ENCODE data around the gene CDK11A. TPM values are rescaled to one million over a fixed set of nuclear protein-coding genes. Genes with fewer than 3 reads are reported as not detected.
"Not testable (repeated sequence)": the region's sequence is repeated elsewhere in the genome, so short reads cannot be mapped to it uniquely, and the experiment has no call there.

The CDK11A gene
- total RNA-seq: 16.7 TPM

- not testable (repeated sequence) for H3K27me3 ChIP-seq (ENCODE audit: control insufficient read depth in 3 of 3, insufficient read depth in 3 of 3, low read length in 3 of 3); H3K9me3 ChIP-seq (ENCODE audit: control insufficient read depth in 3 of 3, low read length in 3 of 3)
- peak within 1 kb of the TSS; percentile 38 to 78 (median 78) for H3K4me3 ChIP-seq (ENCODE audit: low read length in 3 of 3)
- H3K36me3 ChIP-seq (ENCODE audit: control insufficient read depth in 3 of 3, insufficient read depth in 3 of 3, low read length in 3 of 3): peaks cover 6 to 11% (median 9%) of the 10 kb centered on the region in 3 donors
- peaks cover 0 to 20% (median 17%) of the 10 kb centered on the region in 3 donors for H3K4me1 ChIP-seq (ENCODE audit: control insufficient read depth in 3 of 3, insufficient read depth in 3 of 3, low read length in 3 of 3)
- peak within 1 kb of the TSS; percentile 77 for H3K27ac ChIP-seq (ENCODE audit: low read depth, low read length)
- peak within 1 kb of the TSS in 2 of 3 donors; percentile 79 to 83 for H3K9ac ChIP-seq (ENCODE audit: low read depth in 1 of 3, low read length in 3 of 3)
Measured at GRCh38 chr1:1724035-1724864, at the start of gene CDK11A. CDK11A (minus strand) TSS chr1:1724357; CDS start chr1:1722818, 1,539 bp downstream.

DNA sequence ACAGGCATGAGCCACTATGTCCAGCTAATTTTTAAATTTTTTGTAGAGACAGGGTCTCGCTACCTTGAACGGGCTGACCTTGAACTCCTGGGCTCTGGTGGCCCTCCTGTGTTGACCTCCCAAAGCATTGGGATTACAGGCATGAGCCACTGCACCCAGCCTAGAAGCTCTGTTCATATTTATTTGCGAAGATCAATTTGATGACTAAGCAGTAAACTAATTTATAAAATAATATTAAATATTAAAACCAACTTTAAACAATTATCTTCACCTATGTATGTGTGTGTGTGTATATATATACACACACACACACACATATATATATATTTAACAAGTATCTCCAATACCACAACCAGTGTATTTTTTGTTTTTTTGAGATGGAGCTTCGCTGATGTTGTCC is 49.7 kb upstream of the CDK11A start:
- Histone ChIP-seq H3K9ac (ENCODE audit: low read depth in 1 of 3, low read length in 3 of 3) (no peak overlapping the region), H3K27me3 (ENCODE audit: control insufficient read depth in 3 of 3, insufficient read depth in 3 of 3, low read length in 3 of 3) (no peaks in the 10 kb centered on the region), H3K4me1 (ENCODE audit: control insufficient read depth in 3 of 3, insufficient read depth in 3 of 3, low read length in 3 of 3) (peaks cover 20 to 28% (median 22%) of the 10 kb centered on the region in 3 donors), H3K36me3 (ENCODE audit: control insufficient read depth in 3 of 3, insufficient read depth in 3 of 3, low read length in 3 of 3) (peaks cover 3 to 9% (median 6%) of the 10 kb centered on the region in 3 donors), H3K27ac (ENCODE audit: low read depth, low read length) (no peak overlapping the region), H3K4me3 (ENCODE audit: low read length in 3 of 3) (no peak overlapping the region), H3K9me3 (ENCODE audit: control insufficient read depth in 3 of 3, low read length in 3 of 3) (peaks cover 0 to 3% (median 0%) of the 10 kb centered on the region in 3 donors)

DNA sequence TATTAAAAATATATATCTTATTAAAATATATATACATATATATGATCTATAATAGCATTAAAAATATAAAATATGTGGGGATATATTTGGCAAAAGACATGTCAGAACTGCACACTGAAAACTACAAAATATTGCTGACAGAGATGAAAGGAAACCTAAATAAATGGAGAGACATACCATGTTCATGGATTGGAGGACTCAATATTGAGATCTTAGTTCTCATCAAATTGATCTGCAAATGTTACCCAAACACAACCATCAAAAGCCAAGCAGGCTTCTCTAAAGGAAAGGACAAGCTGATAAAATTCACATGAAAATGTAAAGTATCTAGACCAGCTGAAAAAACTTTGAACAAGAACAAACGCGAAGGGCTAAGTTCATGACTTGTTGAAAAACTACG is 46.9 kb upstream of the CDK11A start:
- no peak overlapping the region for H3K4me3 ChIP-seq (ENCODE audit: low read length in 3 of 3)
- H3K36me3 ChIP-seq (ENCODE audit: control insufficient read depth in 3 of 3, insufficient read depth in 3 of 3, low read length in 3 of 3): peaks cover 6 to 13% (median 6%) of the 10 kb centered on the region in 3 donors
- H3K27ac ChIP-seq (ENCODE audit: low read depth, low read length): no peak overlapping the region
- H3K27me3 ChIP-seq (ENCODE audit: control insufficient read depth in 3 of 3, insufficient read depth in 3 of 3, low read length in 3 of 3): no peaks in the 10 kb centered on the region
- peaks cover 0 to 3% (median 0%) of the 10 kb centered on the region in 3 donors for H3K9me3 ChIP-seq (ENCODE audit: control insufficient read depth in 3 of 3, low read length in 3 of 3)
- no peak overlapping the region for H3K9ac ChIP-seq (ENCODE audit: low read depth in 1 of 3, low read length in 3 of 3)
- peaks cover 9 to 12% (median 11%) of the 10 kb centered on the region in 3 donors for H3K4me1 ChIP-seq (ENCODE audit: control insufficient read depth in 3 of 3, insufficient read depth in 3 of 3, low read length in 3 of 3)

DNA sequence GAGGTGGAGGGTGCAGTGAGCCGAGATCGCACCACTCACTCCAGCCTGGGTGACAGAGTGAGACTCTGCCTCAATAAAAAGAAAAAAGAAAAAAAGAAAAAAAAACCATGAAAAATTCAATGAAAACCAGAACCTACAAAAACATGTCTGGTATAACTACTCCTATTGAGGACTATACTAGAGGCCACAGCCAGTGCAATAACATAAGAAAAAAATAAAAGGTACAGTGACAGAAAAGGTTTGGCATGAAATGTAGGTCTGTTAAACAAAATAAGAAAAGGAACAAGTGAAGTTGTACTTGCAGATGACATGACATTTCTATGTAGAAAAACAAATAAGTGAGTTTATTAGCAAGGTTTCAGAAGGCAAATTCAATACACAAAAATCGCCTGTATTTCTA is 45.9 kb upstream of the CDK11A start:
- no peak overlapping the region for H3K9ac ChIP-seq (ENCODE audit: low read depth in 1 of 3, low read length in 3 of 3)
- peaks cover 0 to 3% (median 0%) of the 10 kb centered on the region in 3 donors for H3K9me3 ChIP-seq (ENCODE audit: control insufficient read depth in 3 of 3, low read length in 3 of 3)
- H3K4me1 ChIP-seq (ENCODE audit: control insufficient read depth in 3 of 3, insufficient read depth in 3 of 3, low read length in 3 of 3): peaks cover 0 to 2% (median 2%) of the 10 kb centered on the region in 3 donors
- no peaks in the 10 kb centered on the region for H3K27me3 ChIP-seq (ENCODE audit: control insufficient read depth in 3 of 3, insufficient read depth in 3 of 3, low read length in 3 of 3)
- no peak overlapping the region for H3K27ac ChIP-seq (ENCODE audit: low read depth, low read length)
- no peak overlapping the region for H3K4me3 ChIP-seq (ENCODE audit: low read length in 3 of 3)
- H3K36me3 ChIP-seq (ENCODE audit: control insufficient read depth in 3 of 3, insufficient read depth in 3 of 3, low read length in 3 of 3): peaks cover 6 to 13% (median 6%) of the 10 kb centered on the region in 3 donors

- Histone ChIP-seq H3K4me3 (ENCODE audit: low read length in 3 of 3) (no peak overlapping the region), H3K4me1 (ENCODE audit: control insufficient read depth in 3 of 3, insufficient read depth in 3 of 3, low read length in 3 of 3) (no peaks in the 10 kb centered on the region), H3K36me3 (ENCODE audit: control insufficient read depth in 3 of 3, insufficient read depth in 3 of 3, low read length in 3 of 3) (peaks cover 14 to 26% (median 17%) of the 10 kb centered on the region in 3 donors), H3K27me3 (ENCODE audit: control insufficient read depth in 3 of 3, insufficient read depth in 3 of 3, low read length in 3 of 3) (no peaks in the 10 kb centered on the region), H3K9me3 (ENCODE audit: control insufficient read depth in 3 of 3, low read length in 3 of 3) (peaks cover 0 to 3% (median 0%) of the 10 kb centered on the region in 3 donors), H3K27ac (ENCODE audit: low read depth, low read length) (no peak overlapping the region), H3K9ac (ENCODE audit: low read depth in 1 of 3, low read length in 3 of 3) (no peak overlapping the region)
Measured at GRCh38 chr1:1768249-1768992, 44.3 kb upstream of the CDK11A start.

DNA sequence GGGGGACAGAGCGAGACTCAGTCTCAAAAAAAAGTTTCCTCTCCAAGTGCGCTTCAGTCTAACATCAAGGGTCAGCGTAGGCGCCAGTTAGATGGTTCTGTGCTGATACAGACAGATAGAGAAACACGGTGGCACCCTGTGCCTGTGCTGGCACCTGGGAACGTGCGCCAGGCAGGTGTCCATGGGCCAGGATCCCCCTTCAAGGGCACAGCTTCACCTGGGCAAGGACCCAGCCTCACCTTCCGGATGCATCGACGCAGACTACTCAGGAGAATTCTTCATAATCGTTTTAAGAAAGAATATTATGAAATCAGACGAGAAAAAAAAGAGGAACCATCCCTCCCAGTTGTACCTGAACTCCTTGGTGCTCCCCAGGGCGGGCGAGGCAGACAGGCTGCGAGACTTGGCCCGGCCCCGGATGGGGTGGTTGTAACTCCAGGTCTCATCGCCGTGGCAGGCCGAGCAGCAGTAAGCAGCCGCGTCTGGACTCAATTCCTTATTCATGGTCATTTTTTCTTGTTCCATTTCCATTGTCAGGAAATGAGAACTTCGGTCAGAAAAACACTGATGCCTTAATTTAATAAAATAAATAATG is 40.8 kb upstream of the CDK11A start:
- Histone ChIP-seq H3K27me3 (ENCODE audit: control insufficient read depth in 3 of 3, insufficient read depth in 3 of 3, low read length in 3 of 3) (no peaks in the 10 kb centered on the region), H3K27ac (ENCODE audit: low read depth, low read length) (no peak overlapping the region), H3K4me1 (ENCODE audit: control insufficient read depth in 3 of 3, insufficient read depth in 3 of 3, low read length in 3 of 3) (no peaks in the 10 kb centered on the region), H3K9me3 (ENCODE audit: control insufficient read depth in 3 of 3, low read length in 3 of 3) (no peaks in the 10 kb centered on the region), H3K4me3 (ENCODE audit: low read length in 3 of 3) (no peak overlapping the region), H3K36me3 (ENCODE audit: control insufficient read depth in 3 of 3, insufficient read depth in 3 of 3, low read length in 3 of 3) (peaks cover 26 to 38% (median 35%) of the 10 kb centered on the region in 3 donors), H3K9ac (ENCODE audit: low read depth in 1 of 3, low read length in 3 of 3) (no peak overlapping the region)

- no peaks in the 10 kb centered on the region for H3K27me3 ChIP-seq (ENCODE audit: control insufficient read depth in 3 of 3, insufficient read depth in 3 of 3, low read length in 3 of 3)
- no peak overlapping the region for H3K27ac ChIP-seq (ENCODE audit: low read depth, low read length)
- no peak overlapping the region for H3K4me3 ChIP-seq (ENCODE audit: low read length in 3 of 3)
- H3K4me1 ChIP-seq (ENCODE audit: control insufficient read depth in 3 of 3, insufficient read depth in 3 of 3, low read length in 3 of 3): peaks cover 6 to 10% (median 6%) of the 10 kb centered on the region in 3 donors
- peaks cover 34 to 44% (median 43%) of the 10 kb centered on the region in 3 donors for H3K36me3 ChIP-seq (ENCODE audit: control insufficient read depth in 3 of 3, insufficient read depth in 3 of 3, low read length in 3 of 3)
- no peak overlapping the region for H3K9ac ChIP-seq (ENCODE audit: low read depth in 1 of 3, low read length in 3 of 3)
- H3K9me3 ChIP-seq (ENCODE audit: control insufficient read depth in 3 of 3, low read length in 3 of 3): no peaks in the 10 kb centered on the region
Measured at GRCh38 chr1:1763657-1764621, 39.8 kb upstream of the CDK11A start.

- Histone ChIP-seq H3K9ac (ENCODE audit: low read depth in 1 of 3, low read length in 3 of 3) (no peak overlapping the region), H3K36me3 (ENCODE audit: control insufficient read depth in 3 of 3, insufficient read depth in 3 of 3, low read length in 3 of 3) (peaks cover 36 to 49% (median 49%) of the 10 kb centered on the region in 3 donors), H3K27me3 (ENCODE audit: control insufficient read depth in 3 of 3, insufficient read depth in 3 of 3, low read length in 3 of 3) (no peaks in the 10 kb centered on the region), H3K27ac (ENCODE audit: low read depth, low read length) (no peak overlapping the region), H3K4me1 (ENCODE audit: control insufficient read depth in 3 of 3, insufficient read depth in 3 of 3, low read length in 3 of 3) (peaks cover 10 to 20% (median 14%) of the 10 kb centered on the region in 3 donors), H3K4me3 (ENCODE audit: low read length in 3 of 3) (no peak overlapping the region), H3K9me3 (ENCODE audit: control insufficient read depth in 3 of 3, low read length in 3 of 3) (no peaks in the 10 kb centered on the region)
Measured at GRCh38 chr1:1761504-1762376, 37.6 kb upstream of the CDK11A start.
